Stimulated activated naive CD4-positive, alpha-beta T cell treated with Interleukin-2 at 50 U/mL for 16 hours (primary cell): ENCODE results near the gene ATP2A2.

Source experiments
- DNase-seq: peaks from one replicate; lab custom pipeline; 2025; lab: John Stamatoyannopoulos, UW

Gene ATP2A2

DNA sequence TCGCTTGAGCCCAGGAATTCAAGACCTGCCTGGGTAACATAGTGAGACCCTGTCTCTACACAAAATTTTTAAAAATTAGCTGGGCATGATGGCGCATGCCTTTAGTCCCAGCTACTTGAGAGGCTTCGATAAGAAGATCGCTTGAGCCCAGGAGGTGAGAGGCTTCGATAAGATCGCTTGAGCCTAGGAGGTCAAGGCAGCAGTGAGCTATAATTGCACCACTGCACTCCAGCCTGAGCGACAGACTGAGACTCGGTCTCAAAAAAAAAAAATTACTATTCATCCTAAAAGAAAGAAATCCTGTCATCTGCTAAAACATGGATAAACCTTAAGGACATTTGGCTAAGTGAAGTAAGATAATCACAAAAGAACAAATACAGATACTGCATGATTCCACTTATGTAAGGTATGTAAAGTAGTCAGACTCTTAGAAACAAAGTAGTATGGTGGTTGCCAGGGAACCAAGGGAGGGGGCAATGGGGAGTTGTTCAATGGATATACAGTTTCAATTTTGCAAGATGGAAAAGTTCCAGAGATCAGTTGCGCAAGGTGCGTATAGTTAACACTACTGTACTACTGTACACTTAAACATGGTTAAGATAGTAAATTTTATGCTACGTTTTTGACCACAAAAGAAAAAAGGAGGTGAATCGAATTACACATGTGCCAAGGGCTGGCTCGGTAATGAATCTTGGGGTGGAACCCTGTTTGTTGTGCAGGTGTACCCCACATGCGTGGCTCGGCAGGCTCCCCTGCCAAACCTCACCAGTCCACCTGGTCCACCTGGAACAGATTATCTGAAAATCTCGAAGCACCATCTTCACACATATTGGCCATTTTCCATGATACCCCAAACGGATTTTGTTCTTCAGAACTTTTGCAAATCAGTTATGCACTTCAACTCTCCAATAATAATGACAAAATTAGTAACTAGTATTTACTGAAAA is 18.3 kb upstream of the ATP2A2 start:
- DNase-seq = no peak

DNA sequence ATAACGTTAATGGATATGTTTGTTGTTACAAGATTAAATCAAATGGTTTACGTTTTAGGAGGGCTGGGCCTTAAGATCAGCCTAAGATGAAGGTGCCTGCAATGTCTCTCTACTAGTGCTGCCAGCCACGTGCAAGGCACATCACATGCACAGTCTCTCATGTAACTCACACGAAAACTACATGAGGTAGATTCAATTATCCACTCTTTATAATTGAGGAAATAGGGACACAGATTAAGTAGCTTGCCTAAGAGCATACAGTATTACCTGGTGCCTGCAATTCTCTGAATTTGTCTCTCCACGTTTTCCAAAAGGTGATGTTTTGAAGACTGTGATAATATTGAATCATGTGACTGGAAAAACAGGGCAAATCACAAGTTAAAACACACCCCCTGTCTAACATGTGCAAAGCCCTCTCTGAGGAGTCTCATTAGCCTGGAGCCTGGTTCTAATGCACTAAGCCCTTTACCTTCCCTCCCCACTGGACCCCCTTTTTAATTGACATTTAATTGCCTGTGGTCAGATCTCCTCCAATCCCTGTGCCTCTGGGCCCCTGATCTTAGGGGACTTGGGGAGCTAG is 14.6 kb upstream of the ATP2A2 start:
- no peak for DNase-seq

DNA sequence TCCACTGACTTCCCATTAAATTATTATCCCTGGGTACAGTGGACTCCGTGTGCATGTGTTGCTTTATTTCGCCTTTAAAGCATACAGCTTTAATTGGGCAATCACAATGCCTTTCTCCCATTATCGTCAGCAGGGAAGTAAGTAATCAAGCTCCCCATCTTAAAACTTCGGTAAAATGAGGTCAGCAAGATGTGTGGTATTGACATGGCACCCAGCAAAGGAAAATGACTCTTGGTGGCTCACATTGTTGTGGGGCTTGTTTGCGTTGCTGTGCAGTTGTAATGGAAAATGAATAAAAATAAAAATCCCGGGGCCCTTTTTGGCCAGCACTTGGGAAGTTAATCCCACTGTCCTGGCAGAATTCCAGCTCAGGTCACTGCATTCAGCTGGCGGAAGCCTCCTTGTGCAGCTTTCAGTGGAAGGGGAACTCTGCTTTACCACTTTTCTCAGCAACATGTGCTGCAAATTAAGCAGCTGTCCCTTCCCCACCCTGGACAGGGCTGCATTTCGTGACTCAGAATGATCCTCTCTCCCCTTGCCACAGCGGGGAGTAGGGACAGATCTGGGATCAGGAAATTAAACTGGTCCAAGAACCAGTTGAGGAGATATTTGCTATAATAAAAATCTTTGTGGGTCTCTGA is 13.9 kb upstream of the ATP2A2 start:
- no peak for DNase-seq

DNA sequence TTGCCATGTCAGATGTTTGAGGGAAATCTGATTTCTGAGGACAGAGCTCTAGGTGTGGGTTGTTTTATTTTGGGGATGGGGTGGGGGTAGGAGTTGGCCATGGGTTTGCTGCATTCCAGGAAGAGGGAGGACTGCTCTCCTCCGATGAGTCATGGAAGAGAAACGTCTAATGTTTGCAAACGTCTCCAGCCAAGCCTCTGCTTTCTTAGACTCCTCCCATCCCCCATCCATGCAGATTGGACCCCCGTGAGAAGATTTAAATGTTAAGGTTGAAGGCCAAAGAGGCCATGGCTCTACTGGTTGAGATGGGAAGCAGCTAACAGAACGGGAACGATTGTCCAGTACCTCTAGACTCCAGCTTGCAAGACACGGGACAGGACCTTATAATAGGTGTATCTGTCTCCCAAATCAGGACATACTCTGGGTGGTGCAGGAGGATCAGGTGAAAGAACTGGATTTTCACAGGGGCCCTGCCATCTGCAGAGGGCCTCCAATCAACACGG is 11.4 kb upstream of the ATP2A2 start:
- DNase-seq = no peak

DNA sequence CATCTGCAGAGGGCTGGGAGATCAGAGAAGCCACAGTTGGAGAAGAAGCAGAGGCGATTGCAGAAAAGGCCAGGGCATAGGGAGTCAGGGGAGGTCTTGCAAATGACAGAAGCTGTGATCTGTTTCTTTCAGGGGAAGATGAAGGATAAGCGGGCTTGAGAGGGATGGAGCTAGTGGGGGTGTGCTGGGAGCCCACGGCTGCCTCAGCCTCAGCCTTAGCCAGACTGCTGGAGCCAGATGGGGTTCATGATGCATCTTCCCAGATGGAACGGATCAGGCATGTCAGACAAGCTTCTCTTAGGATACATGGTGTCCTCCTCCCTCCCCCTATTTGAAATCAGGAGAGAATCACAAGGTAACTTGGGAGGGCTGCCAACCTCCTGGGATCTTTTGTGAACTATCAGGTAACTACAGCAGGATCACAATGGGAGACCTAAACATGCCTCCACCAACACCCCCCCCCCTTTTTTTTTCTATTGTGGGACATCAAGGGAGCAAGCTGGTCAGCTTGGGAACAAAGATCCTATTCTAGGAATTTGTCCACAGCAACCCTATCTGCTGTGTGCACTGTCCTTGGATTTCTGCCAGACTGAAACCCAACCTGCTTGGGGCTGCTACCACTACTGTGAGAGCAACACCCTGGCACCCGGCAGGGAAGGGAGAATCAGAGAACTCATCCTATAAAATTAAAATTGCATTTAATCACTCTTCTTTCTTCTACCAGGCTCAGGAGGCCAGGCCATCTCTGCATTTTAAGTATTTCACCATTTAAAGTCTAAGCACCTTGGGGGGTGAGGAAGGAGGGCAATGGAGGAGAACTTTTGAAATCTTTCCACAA is 10.7 kb upstream of the ATP2A2 start:
- no peak for DNase-seq

DNA sequence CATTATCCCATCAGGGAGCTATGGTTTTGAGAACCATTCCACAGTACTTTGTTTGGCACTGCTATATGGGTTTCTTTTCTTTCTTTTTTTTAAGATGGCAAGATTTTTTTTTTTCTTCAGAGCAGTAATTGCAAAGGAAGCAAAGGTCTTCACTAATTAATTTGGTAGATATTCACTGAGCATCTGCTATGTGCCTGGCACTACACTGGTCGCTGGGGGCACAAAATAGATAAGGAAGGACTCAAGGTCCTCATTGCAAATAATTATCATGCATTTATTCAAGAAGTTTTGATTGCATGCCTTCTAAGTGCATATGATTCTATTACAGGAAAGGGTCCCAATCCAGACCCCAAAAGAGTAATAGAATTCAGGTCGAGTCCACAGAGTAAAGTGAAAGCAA is 10.0 kb upstream of the ATP2A2 start:
- DNase-seq = no peak

- DNase-seq = no peak
Measured at GRCh38 chr12:110277530-110278254, 3.4 kb upstream of the ATP2A2 start.

- DNase-seq = no peak
Measured at GRCh38 chr12:110278255-110278536, 2.9 kb upstream of the ATP2A2 start.

DNA sequence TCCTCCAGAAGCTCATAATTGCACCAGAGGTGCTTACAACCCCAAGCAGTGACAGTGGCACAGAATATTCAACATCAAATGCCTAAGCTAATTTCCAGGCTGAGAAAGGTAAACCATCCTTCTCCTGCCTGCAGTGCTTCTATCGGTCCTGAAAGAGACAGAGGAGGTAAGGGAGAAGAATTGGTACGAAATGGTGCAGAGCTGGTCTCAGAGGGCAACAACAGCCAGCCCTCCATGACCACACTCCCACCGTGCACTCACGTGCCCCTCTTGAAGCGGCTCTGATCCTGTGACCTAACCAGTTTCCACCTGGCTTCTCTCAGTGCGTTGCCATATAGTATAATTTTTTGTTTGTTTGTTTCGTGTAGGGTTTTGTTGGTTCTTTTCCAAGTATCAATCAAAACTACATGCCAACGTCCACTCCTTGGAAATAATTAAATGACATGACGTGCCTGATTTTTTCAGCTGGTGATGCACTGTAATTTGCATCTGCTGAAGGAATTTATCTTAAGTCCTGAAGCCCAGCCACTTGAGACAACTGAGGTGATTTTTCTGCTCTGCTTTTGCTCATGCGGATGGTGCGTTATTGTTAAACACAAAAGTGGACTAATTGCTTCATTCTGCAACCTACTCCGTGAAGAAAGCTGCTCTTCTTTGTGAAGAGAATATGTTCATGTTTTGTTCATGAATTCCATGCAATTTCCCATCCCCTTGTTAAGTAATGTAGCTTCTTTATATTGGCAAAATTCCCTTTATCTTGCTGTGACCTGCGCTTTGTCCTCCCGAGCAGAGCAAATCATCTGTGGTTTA is 1.3 kb upstream of the ATP2A2 start:
- DNase-seq = no peak

DNA sequence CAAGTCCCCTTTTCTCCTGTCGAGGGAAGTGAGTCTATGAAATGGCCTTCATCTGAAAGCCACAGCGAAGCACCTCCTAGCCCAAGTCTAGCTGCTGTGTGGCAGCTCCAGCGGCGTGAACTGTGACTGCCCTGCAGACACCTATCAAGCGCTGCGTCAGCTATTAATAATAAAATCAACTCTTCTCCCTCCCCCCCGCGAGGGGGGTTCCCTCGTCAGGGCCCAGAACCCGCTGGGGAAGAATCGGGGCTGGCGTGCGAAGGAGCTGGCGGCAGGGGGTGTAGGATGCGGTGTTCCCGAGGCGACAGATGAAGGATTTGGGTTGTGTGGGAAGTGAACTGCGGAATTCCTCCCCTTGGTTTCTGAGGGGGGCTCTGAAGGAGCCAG is 662 bp upstream of the ATP2A2 start:
- peak; percentile 64 for DNase-seq

DNA sequence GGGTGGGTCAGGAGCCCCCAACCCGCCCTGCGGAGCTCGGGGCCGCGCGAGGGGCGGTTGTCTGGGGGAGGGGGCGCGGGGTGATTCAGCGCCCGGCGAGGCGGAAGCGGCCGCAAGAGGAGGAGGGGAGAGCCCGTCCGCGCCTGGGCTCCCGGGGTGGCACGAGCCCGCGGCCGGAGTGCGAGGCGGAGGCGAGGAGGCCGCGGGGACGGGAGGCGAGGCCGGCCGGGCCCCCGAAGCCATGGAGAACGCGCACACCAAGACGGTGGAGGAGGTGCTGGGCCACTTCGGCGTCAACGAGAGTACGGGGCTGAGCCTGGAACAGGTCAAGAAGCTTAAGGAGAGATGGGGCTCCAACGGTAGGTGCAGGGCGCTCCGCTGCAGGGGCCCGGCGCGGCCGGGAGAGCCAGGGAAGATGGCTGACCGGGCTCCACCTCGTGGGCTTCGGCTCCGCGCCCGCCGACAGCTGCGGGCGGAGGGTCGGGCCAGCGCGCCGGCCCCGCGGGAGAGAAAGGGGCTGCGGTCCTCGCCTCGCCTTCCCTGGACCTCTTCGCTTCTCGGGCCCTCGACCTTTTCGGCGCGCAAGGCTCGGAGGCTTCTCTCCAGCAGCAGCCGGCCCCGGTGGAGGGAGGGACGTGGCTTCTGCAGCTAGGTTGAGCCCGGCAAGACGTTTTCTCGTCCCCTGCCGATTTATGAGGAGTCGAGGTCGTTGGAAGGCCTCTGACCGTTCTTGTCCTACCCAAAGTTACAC is 677 bp downstream of the ATP2A2 start:
- DNase-seq = peak; percentile 67

- DNase-seq = no peak
Measured at GRCh38 chr12:110282300-110282860, 1.3 kb downstream of the ATP2A2 start.

DNA sequence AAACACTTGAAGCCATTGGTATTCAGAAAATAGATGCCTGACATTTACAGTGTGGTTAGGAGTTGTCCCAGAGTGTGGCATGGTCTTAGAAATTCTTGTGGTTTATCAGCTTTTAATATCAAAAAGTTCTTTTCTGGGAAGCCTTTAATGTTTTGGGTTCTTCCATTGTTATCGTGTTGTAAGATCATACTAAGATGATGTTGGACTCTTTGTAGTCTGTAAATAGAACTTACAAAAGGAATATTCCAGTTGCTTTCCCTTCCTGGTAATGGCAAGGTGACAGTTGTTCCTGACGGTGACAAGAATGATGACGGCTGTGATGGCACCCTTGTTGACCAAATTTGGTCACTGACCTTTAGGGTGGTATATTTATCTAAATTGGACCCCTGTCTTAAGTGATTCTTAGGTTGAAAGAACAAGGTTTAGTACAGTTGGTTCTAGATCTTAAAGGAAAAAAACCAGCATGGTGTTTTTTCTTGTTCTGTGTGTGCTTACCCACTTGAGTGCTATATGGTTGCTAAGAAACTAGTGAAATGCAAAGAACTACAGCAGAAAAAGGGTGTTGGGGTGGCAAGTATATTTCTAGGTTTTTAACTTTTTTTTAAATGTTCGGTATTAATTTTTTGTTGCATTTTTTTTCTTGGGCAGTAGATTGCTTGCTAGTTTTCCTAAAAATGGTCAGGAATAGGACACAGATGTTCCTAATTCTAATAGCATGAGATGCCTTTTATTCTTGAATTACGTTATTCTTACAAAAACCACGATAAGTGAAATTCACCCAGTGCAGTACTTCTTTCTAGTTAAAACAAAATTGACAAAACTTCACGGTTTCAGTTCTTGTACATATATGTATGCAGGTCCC is 2.1 kb downstream of the ATP2A2 start:
- no peak for DNase-seq

DNA sequence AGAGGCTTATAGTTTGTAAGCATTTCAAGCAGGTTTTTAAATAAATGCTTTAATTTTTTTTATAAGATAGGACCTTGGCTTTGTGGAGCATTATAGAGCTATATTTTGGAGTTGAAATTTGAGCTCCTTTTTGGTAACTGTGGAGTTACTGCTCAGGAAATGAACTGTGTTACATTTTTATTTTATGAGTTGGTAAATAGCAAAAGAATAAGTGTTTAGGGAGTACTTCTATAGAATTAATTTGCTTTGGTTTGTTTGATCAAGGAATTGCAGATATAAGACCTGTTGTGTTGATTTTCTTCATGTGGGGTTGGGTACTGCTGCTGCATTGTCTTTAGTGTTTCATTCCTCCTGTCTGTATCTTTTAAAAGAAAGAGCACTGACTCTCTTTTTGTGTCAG is 3.5 kb downstream of the ATP2A2 start:
- no peak for DNase-seq

DNA sequence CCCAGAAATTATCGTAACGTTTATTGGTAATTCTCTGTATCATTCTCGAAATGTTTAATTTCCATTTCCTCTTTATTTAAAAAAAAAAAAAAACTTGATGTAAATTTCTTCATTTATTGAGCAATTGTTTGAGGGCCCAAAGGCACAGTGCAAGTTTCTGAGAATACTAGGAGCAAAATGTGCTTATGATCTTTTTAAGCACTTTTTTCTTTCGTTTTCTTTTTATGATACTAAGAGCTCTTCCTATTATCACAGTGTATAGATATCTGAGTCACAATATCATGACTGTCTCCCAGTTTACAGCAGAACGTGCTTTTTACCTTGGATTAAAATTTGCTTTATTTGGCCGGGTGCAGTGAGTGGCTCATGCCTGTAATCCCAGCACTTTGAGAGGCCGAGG is 5.6 kb downstream of the ATP2A2 start:
- DNase-seq = no peak

DNA sequence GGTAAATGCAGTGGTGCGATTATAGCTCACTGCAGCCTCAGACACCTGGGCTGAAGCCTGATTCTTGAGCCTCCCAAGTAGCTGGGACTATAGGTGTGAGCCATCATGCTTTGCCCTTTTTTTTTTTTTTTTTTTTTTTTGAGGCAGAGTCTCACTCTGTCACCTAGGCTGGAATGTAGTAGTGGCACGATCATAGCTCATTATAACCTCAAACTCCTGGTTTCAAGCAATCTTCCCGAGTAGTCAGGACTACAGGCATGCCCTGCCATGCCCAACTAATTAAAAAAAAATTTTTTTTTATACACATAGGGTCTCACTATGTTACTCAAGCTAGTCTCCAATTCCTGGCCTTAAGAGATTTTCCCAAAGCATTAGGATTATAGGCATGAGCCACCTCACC is 6.9 kb downstream of the ATP2A2 start:
- no peak for DNase-seq

GRCh38 chr12:110289044-110289710 is 8.1 kb downstream of the ATP2A2 start:
- no peak for DNase-seq

GRCh38 chr12:110289711-110290078 is 8.6 kb downstream of the ATP2A2 start:
- DNase-seq = no peak
